Camera-type eye (tissue), 1 donor: ENCODE results near the gene OR51E2. TPM values are rescaled to one million over a fixed set of nuclear protein-coding genes. Genes with fewer than 3 reads are reported as not detected.

Source experiments
- total RNA-seq: library from RNA; depleted of rRNA; stranded (reverse); fragments of >200 nt; gene quantifications from one replicate; pipeline ENCODE4 v1.2.3, GENCODE V29; 2014

Gene OR51E2, protein sequence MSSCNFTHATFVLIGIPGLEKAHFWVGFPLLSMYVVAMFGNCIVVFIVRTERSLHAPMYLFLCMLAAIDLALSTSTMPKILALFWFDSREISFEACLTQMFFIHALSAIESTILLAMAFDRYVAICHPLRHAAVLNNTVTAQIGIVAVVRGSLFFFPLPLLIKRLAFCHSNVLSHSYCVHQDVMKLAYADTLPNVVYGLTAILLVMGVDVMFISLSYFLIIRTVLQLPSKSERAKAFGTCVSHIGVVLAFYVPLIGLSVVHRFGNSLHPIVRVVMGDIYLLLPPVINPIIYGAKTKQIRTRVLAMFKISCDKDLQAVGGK
- 2.1 TPM for total RNA-seq

GRCh38 chr11:4697585-4697984 is at the start of gene OR51E2:
OR51E2 (minus strand) TSS chr11:4697853; CDS start chr11:4682711, 15,142 bp downstream.

DNA sequence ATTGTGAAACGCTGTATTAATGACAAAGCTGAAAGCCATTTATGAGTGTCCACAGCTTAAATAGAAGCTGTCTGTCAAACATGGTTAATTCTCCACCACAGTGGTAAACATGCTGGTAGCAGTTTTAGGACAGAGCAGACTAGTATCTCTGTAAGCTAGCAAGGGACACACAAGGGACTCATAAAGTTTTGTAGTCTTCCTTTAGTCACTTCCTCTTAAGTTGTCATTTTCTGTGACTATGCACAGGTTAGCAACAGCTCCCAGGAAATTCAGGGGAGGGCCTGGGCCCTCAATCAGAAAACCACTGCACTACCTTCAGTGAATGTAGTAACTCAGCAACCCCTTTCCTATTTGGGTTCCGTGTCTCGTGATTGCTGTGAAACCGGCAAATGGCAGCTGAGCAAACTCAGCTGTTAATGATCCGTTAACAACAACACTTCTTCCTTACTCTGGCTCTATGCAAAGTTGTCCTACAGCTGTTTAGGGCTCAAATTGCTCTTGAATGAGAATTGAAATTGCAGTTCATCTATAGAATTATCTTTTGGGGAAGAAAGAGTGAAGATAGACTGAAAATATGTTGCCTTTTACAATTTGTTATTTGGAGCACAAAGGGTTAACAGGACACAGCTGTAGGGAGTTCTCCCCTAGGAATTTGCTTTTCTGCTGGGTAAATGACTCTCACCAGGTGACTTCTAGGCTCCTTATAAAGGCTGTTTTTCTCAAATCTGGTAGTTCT is 6.6 kb upstream of the OR51E2 start, which contains the start of gene MMP26:
Gene MMP26, plus strand, starts transcription at position 731 of the 736 bp plus-strand sequence.

GRCh38 chr11:4643682-4644081 is 54.0 kb downstream of the OR51E2 start, which contains the start of gene OR51E1:
OR51E1 (plus strand) TSS chr11:4643982; CDS start chr11:4652527, 8,545 bp downstream.

GRCh38 chr11:4636962-4637661 is 60.5 kb downstream of the OR51E2 start, which contains the start of gene OR51D1:
OR51D1 (plus strand) TSS chr11:4637477; CDS start chr11:4639791, 2,314 bp downstream.

Other genes with a start within 250 kb of the OR51E2 start
- not detected for gene OR52K2, start 248.6 kb downstream of the OR51E2 start, total RNA-seq
- not detected for gene OR52K1, start 215.2 kb downstream of the OR51E2 start, total RNA-seq
- not detected for gene OR52M1, start 152.7 kb downstream of the OR51E2 start, total RNA-seq
- not detected for gene OR52I2, start 116.1 kb downstream of the OR51E2 start, total RNA-seq
- not detected for gene OR52I1, start 103.8 kb downstream of the OR51E2 start, total RNA-seq
- gene TRIM68, start 89.6 kb downstream of the OR51E2 start, total RNA-seq: 17.3 TPM
- gene OR51D1, start 60.4 kb downstream of the OR51E2 start, total RNA-seq: not detected
- 1.2 TPM for gene OR51E1, start 53.9 kb downstream of the OR51E2 start, total RNA-seq
- gene MMP26, start 6.9 kb upstream of the OR51E2 start, total RNA-seq: not detected
- not detected for gene OR51F1, start 72.1 kb upstream of the OR51E2 start, total RNA-seq
- not detected for gene OR52R1, start 106.5 kb upstream of the OR51E2 start, total RNA-seq
- not detected for gene OR51F2, start 123.5 kb upstream of the OR51E2 start, total RNA-seq
- not detected for gene OR51S1, start 151.4 kb upstream of the OR51E2 start, total RNA-seq
- not detected for gene OR51T1, start 184.0 kb upstream of the OR51E2 start, total RNA-seq
- not detected for gene OR51A7, start 205.9 kb upstream of the OR51E2 start, total RNA-seq
- gene OR51G2, start 221.5 kb upstream of the OR51E2 start, total RNA-seq: not detected
- not detected for gene OR51G1, start 226.5 kb upstream of the OR51E2 start, total RNA-seq
- gene OR51A4, start 249.8 kb upstream of the OR51E2 start, total RNA-seq: not detected